NCI-H1092 treated with DMSO at 0.1 percent for 48 hours (cell line): ENCODE data around the gene CYB561A3.

Experiments used
- DNase-seq: peaks from one replicate; lab custom pipeline; 2025; lab: John Stamatoyannopoulos, UW

The CYB561A3 gene

GRCh38 chr11:61345170-61345610 lies 16.5 kb downstream of the CYB561A3 start:
- no peak for DNase-seq

GRCh38 chr11:61343792-61344745 lies 17.6 kb downstream of the CYB561A3 start:
- DNase-seq, result no peak

- DNase-seq, result no peak
These were observed 19.4 kb downstream of the CYB561A3 start for GRCh38 chr11:61342207-61342803.

- DNase-seq, result no peak
These were observed 20.0 kb downstream of the CYB561A3 start for GRCh38 chr11:61341706-61342105.

- no peak for DNase-seq
These were observed 20.7 kb downstream of the CYB561A3 start for GRCh38 chr11:61340979-61341378.

GRCh38 chr11:61339490-61339878 lies 22.2 kb downstream of the CYB561A3 start:
- DNase-seq, result no peak

GRCh38 chr11:61338783-61339489 lies 22.7 kb downstream of the CYB561A3 start:
- no peak for DNase-seq

GRCh38 chr11:61337706-61338470 lies 23.8 kb downstream of the CYB561A3 start:
- no peak for DNase-seq

GRCh38 chr11:61336171-61336935 lies 25.3 kb downstream of the CYB561A3 start:
- DNase-seq, result peak; percentile 83

- no peak for DNase-seq
These were observed 26.3 kb downstream of the CYB561A3 start for GRCh38 chr11:61335355-61335710.

- DNase-seq, result no peak
These were observed 27.0 kb downstream of the CYB561A3 start for GRCh38 chr11:61334434-61335354.

GRCh38 chr11:61333550-61334433 lies 27.9 kb downstream of the CYB561A3 start:
- DNase-seq, result peak; percentile 56

- DNase-seq, result peak; percentile 96
These were observed 28.7 kb downstream of the CYB561A3 start, which contains the start of the genes DDB1 and TKFC for GRCh38 chr11:61332797-61333549. Gene DDB1, minus strand, starts transcription at chr11:61333105. Its CDS starts 137 bp downstream, at chr11:61332968. Gene TKFC, plus strand, starts transcription at chr11:61333228. Its CDS starts 1,501 bp downstream, at chr11:61334729.

- DNase-seq, result no peak
These were observed 29.3 kb downstream of the CYB561A3 start for GRCh38 chr11:61332281-61332796.

GRCh38 chr11:61331651-61332050 lies 30.0 kb downstream of the CYB561A3 start:
- DNase-seq, result no peak

GRCh38 chr11:61329871-61330270 lies 31.8 kb downstream of the CYB561A3 start:
- DNase-seq, result no peak

GRCh38 chr11:61328351-61328750 lies 33.3 kb downstream of the CYB561A3 start:
- DNase-seq, result no peak

GRCh38 chr11:61327669-61328071 lies 34.0 kb downstream of the CYB561A3 start:
- DNase-seq, result no peak
